ENCODE measurements around the gene DLX5.

- TF ChIP-seq CTCF (IDR thresholded peaks at IDR 0.05; ENCODE audit: insufficient read depth, low read depth, low read length), result no peak
- no peak for TF ChIP-seq EZH2 (IDR thresholded peaks at IDR 0.05; ENCODE audit: insufficient read depth, low read length)
Observed at GRCh38 chr7:96997512-96998032, 27.1 kb downstream of the DLX5 start.

All from astrocyte (in vitro differentiated cells and primary cell).